ENCODE data around the gene CHRNB2.

GRCh38 chr1:154615411-154615810 lies 47.8 kb downstream of the CHRNB2 start:
- TF ChIP-seq CTCF (IDR thresholded peaks at IDR 0.05; ENCODE audit: control extremely low read depth in 1 of 3, insufficient read depth in 1 of 3, low read depth in 1 of 3, low read length in 3 of 3) (no peak), POLR2A (IDR thresholded peaks at IDR 0.05; ENCODE audit: control extremely low read depth in 1 of 2, low read depth in 2 of 2, low read length in 2 of 2) (no peak)

Measured in H1 (cell line).